Panc1 (cell line): ENCODE results near the gene NUP93. TPM values are rescaled to one million over a fixed set of nuclear protein-coding genes. Genes with fewer than 3 reads are reported as not detected.

Experiments
- ATAC-seq: fragments of 200-7000 bp; cut with Tn5 transposase; 2 replicates; pipeline ENCODE4 v1.9.1; 2020; ENCODE audit warnings: mild to moderate bottlenecking, moderate library complexity
- BruUV-seq: library from RNA; stranded (reverse); fragments of 400-500 nt; replicated peaks from 2 replicates; lab custom pipeline; 2021; lab: Mats Ljungman, UMichigan
- CTCF ChIA-PET: fragments of 300-600 bp; sonication (Branson Sonifier 250); formaldehyde crosslinking; loops from one replicate; lab custom pipeline; 2022; ENCODE audit warnings: antibody characterized with exemption; lab: Charles Lee
- POLR2A ChIA-PET: fragments of 300-600 bp; sonication (Branson Sonifier 250); formaldehyde crosslinking; loops from one replicate; lab custom pipeline; 2022; ENCODE audit warnings: antibody characterized with exemption; lab: Charles Lee
- DNase-seq: peaks from one replicate; pipeline ENCODE4 v3.0.0-alpha.2; 2010; ENCODE audit warnings: low read depth, low spot score
- H3K27ac ChIP-seq: 2 replicates; pipeline ENCODE4 v1.5.1; 2011; ENCODE audit warnings: mild to moderate bottlenecking, low read length, inconsistent platforms
- H3K27me3 ChIP-seq: fragments of 200-500 bp; sonication (Bioruptor generic); 2 replicates; pipeline ENCODE4 v1.6.0; 2014; ENCODE audit warnings: low read length, inconsistent platforms; ENCODE audit not compliant: control insufficient read depth, insufficient read depth
- H3K36me3 ChIP-seq: fragments of 200-500 bp; sonication (Bioruptor generic); 2 replicates; pipeline ENCODE4 v1.5.1; 2014; ENCODE audit warnings: inconsistent platforms, mild to moderate bottlenecking, low read length, moderate library complexity; ENCODE audit not compliant: control insufficient read depth, insufficient read depth
- H3K4me1 ChIP-seq: 2 replicates; pipeline ENCODE4 v1.5.1; 2011; ENCODE audit warnings: inconsistent platforms, mild to moderate bottlenecking, low read length, moderate library complexity; ENCODE audit not compliant: control insufficient read depth, insufficient read depth
- H3K4me3 ChIP-seq, 2 experiments: 2 replicates each; pipeline ENCODE4 v1.5.1; 2011 to 2012; ENCODE audit warnings: low read depth in 2 of 2, low read length in 2 of 2, mild to moderate bottlenecking in 2 of 2, inconsistent platforms in 1 of 2, moderate library complexity in 1 of 2
- H3K9me3 ChIP-seq: fragments of 200-500 bp; sonication (Bioruptor generic); 2 replicates; pipeline ENCODE4 v1.5.1; 2014; ENCODE audit warnings: low read depth, mild to moderate bottlenecking, inconsistent platforms, low read length, moderate library complexity; ENCODE audit not compliant: control insufficient read depth, insufficient read depth
- CTCF ChIP-seq: fragments of 450-650 bp; IDR thresholded peaks from 2 replicates; pipeline ENCODE4 v1.5.1; 2017; ENCODE audit warnings: mild to moderate bottlenecking
- POLR2AphosphoS5 ChIP-seq: IDR thresholded peaks from 2 replicates; pipeline ENCODE4 v1.6.1; 2012; ENCODE audit warnings: mild to moderate bottlenecking, low read depth, low read length, moderate library complexity
- REST ChIP-seq, 2 experiments: IDR thresholded peaks; 2 replicates each; pipeline ENCODE4 v1.6.1; 2011 to 2012; ENCODE audit warnings: low read depth in 2 of 2, control low read depth in 1 of 2, low read length in 1 of 2, mild to moderate bottlenecking in 1 of 2, moderate library complexity in 1 of 2; ENCODE audit not compliant: insufficient read depth in 1 of 2
- SIN3A ChIP-seq: IDR thresholded peaks from 2 replicates; pipeline ENCODE4 v1.6.1; 2012; ENCODE audit warnings: low read depth, mild to moderate bottlenecking, low read length, moderate library complexity, borderline replicate concordance; ENCODE audit not compliant: insufficient read depth
- TCF7L2 ChIP-seq: IDR thresholded peaks from 2 replicates; pipeline ENCODE4 v1.6.1; 2011; ENCODE audit warnings: mild to moderate bottlenecking, low read depth, low read length, inconsistent platforms
- in situ Hi-C: cut with HindIII; loops from 2 replicates; pipeline ENCODE4 v1.10.0; 2016; ENCODE audit warnings: low sequenced_read_pairs, low pct_unique_long_range_greater_than_20kb
- intact Hi-C: fragments of 100-400 bp; cut with micrococcal nuclease; formaldehyde crosslinking; loops from one replicate; pipeline ENCODE4 v1.10.0; 2022; ENCODE audit not compliant: unreplicated experiment
- total RNA-seq: library from RNA; stranded (reverse); gene quantifications from one replicate; pipeline ENCODE4 v1.2.1, GENCODE V29; 2021; ENCODE audit not compliant: unreplicated experiment

Gene NUP93
- total RNA-seq, 1 experiment from 2014 or later: 88.5 TPM

DNA sequence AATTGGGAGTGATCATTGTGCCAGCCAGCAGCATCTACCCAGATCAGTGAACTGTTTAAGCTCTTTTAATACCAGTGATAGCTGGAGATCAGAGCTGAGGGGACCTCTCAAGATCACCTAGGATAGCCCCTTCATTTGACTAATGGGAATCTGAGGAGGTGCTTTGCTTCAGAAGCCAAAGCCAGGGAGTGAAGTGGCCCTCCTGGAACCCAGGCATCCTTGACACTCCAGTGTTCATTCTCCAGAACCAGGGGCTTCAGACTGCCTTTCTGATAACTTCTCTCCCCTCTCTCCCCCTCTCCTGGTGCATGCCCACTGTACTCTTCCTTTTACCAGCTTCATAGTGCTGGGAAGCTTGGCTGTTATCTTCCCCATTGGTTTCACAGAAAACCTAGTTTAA, 87.1 kb downstream of the NUP93 start:
- BruUV-seq: no TSS peak
- Histone ChIP-seq H3K4me1 (peaks cover 23% of the 10 kb centered on the region), H3K27ac (no peak overlapping the region), H3K27me3 (no peaks in the 10 kb centered on the region), H3K9me3 (no peaks in the 10 kb centered on the region), H3K36me3 (peaks cover 4% of the 10 kb centered on the region), H3K4me3 (no peak overlapping the region)
- ChIA-PET POLR2A (no interaction called here), CTCF (interaction anchor here (0.6 kb wide), 1 partner anchor 163 kb away, joined by 4 read pairs; no protein-coding TSS in a partner anchor)
- intact Hi-C loops: no loop called here
- ATAC-seq (no peak), DNase-seq (no peak)
- in situ Hi-C loops: no loop called here
- no peak for TF ChIP-seq SIN3A
- TF ChIP-seq CTCF: no peak
- no peak for TF ChIP-seq REST (IDR thresholded peaks at IDR 0.05; ENCODE audit: insufficient read depth in 1 of 2, low read depth in 2 of 2, low read length in 1 of 2)
- TF ChIP-seq TCF7L2: no peak
- no peak for TF ChIP-seq POLR2AphosphoS5

DNA sequence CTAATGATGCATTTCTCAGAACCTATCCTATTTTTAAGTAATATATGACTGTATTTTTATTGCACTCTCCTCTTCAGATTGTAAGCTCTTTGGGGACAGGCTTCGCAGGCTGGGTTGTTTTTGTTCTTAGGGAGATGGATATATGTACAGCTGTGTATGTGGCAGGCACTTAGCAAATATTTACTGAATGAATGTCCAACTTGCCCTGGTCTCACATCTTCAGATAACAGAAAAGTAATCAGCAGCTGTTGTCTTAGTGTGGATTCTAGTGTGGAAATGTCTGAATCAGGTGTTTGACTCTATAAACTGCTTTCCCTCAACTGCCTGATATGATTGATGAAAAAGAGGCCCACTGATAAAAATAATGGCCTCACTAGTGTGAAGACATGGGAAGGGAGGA, 88.0 kb downstream of the NUP93 start:
- no peak for ATAC-seq
- Histone ChIP-seq H3K4me3 (no peak overlapping the region), H3K4me1 (peaks cover 19% of the 10 kb centered on the region), H3K36me3 (peaks cover 4% of the 10 kb centered on the region), H3K27me3 (no peaks in the 10 kb centered on the region), H3K9me3 (no peaks in the 10 kb centered on the region), H3K27ac (peak overlapping the region; percentile 12; the same call in 1 of the 2 replicates)
- BruUV-seq: no TSS peak
- ChIA-PET POLR2A (no interaction called here), CTCF (no interaction called here)
- intact Hi-C loops (no loop called here), in situ Hi-C loops (no loop called here)
- TF ChIP-seq TCF7L2 (no peak), SIN3A (no peak), POLR2AphosphoS5 (no peak), CTCF (no peak), REST (IDR thresholded peaks at IDR 0.05; ENCODE audit: insufficient read depth in 1 of 2, low read depth in 2 of 2, low read length in 1 of 2) (no peak)
- no peak for DNase-seq
